Loucy (cell line): ENCODE measurements around the gene FGGY.
"Not testable (repeated sequence)": the region's sequence is repeated elsewhere in the genome, so short reads cannot be mapped to it uniquely, and the experiment has no call there.

Experiments used
- H2AFZ ChIP-seq: fragments of 200-600 bp; sonication (generic); 2 replicates; pipeline ENCODE4 v1.6.0; 2016; ENCODE audit warnings: antibody characterized with exemption, mild to moderate bottlenecking, low read length, moderate library complexity
- H3F3A ChIP-seq: fragments of 200-600 bp; 2 replicates; pipeline ENCODE4 v1.6.0; 2016; ENCODE audit warnings: antibody characterized with exemption, low read depth, mild to moderate bottlenecking
- H3K27me3 ChIP-seq: fragments of 200-600 bp; sonication (generic); 2 replicates; pipeline ENCODE4 v1.6.1; 2014; ENCODE audit warnings: low read length, mild to moderate bottlenecking; ENCODE audit not compliant: insufficient read depth, poor library complexity, severe bottlenecking
- H3K36me3 ChIP-seq: fragments of 200-600 bp; sonication (generic); 2 replicates; pipeline ENCODE4 v1.6.1; 2016; ENCODE audit warnings: low read length; ENCODE audit not compliant: insufficient read depth
- H3K4me1 ChIP-seq: fragments of 200-600 bp; sonication (generic); 2 replicates; pipeline ENCODE4 v1.5.1; 2014; ENCODE audit warnings: low read length, mild to moderate bottlenecking; ENCODE audit not compliant: insufficient read depth, poor library complexity, severe bottlenecking
- H3K4me2 ChIP-seq: fragments of 200-600 bp; sonication (generic); 2 replicates; pipeline ENCODE4 v1.6.0; 2014; ENCODE audit warnings: antibody characterized with exemption, low read length, low read depth, mild to moderate bottlenecking; ENCODE audit not compliant: poor library complexity, severe bottlenecking
- H3K4me3 ChIP-seq: fragments of 200-600 bp; sonication (generic); 2 replicates; pipeline ENCODE4 v1.5.1; 2014; ENCODE audit warnings: low read length, mild to moderate bottlenecking, mixed read lengths; ENCODE audit not compliant: poor library complexity, severe bottlenecking
- H3K79me2 ChIP-seq: fragments of 200-600 bp; sonication (generic); 2 replicates; pipeline ENCODE4 v1.6.1; 2014; ENCODE audit warnings: low read length; ENCODE audit not compliant: insufficient read depth
- H3K9ac ChIP-seq: fragments of 200-600 bp; sonication (generic); 2 replicates; pipeline ENCODE4 v1.6.0; 2014; ENCODE audit warnings: mild to moderate bottlenecking, low read depth, low read length, moderate library complexity; ENCODE audit not compliant: poor library complexity, severe bottlenecking
- H3K9me2 ChIP-seq: fragments of 200-600 bp; sonication (generic); replicated peaks from 2 replicates; pipeline ENCODE4 v1.6.1; 2016; ENCODE audit warnings: low read depth, low read length, mixed read lengths
- H3K9me3 ChIP-seq: fragments of 200-600 bp; sonication (generic); 2 replicates; pipeline ENCODE4 v1.6.1; 2014; ENCODE audit warnings: mild to moderate bottlenecking, antibody characterized with exemption, low read length, low read depth; ENCODE audit not compliant: insufficient read depth
- H4K20me1 ChIP-seq: fragments of 200-600 bp; sonication (generic); 2 replicates; pipeline ENCODE4 v1.6.0; 2014; ENCODE audit warnings: antibody characterized with exemption, low read length, mild to moderate bottlenecking; ENCODE audit not compliant: insufficient read depth, poor library complexity, severe bottlenecking
- EZH2phosphoT487 ChIP-seq: fragments of 200-600 bp; IDR thresholded peaks from 2 replicates; pipeline ENCODE4 v1.6.1; 2018; ENCODE audit warnings: antibody characterized with exemption, mild to moderate bottlenecking, moderate library complexity, borderline replicate concordance
- TF ChIP-seq, protein P1 (sequence below): fragments of 200-600 bp; sonication (generic); conservative IDR thresholded peaks from 2 replicates; pipeline ENCODE4 v1.5.1; 2014; ENCODE audit warnings: mild to moderate bottlenecking, antibody characterized with exemption, low read length

Gene FGGY

DNA sequence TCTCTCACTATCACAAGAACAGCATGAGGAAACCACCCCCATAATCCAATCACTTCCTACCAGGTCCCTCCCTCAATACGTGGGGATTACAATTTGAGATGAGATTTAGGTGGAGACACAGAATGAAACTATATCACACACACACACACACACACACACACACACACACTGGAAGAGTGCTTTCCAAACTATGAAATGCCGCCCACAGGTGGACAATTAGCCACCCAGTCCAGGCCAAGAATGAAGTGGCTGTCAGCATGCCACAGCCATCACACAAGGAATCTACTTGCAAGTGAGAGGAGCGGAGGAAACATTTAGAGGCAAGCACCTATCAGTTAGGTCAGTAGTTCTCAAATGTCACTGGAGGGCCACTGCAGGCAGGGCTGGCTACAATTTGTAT lies 412.4 kb downstream of the FGGY start:
- no peaks in the 10 kb centered on the region for H3K9me2 ChIP-seq
- H3K9me3 ChIP-seq: no peaks in the 10 kb centered on the region
- no peak overlapping the region for H2AFZ ChIP-seq
- no peaks in the 10 kb centered on the region for H3F3A ChIP-seq
- no peaks in the 10 kb centered on the region for H3K79me2 ChIP-seq
- H3K4me3 ChIP-seq: no peak overlapping the region
- H3K4me2 ChIP-seq: no peak overlapping the region
- no peaks in the 10 kb centered on the region for H3K36me3 ChIP-seq
- no peaks in the 10 kb centered on the region for H3K27me3 ChIP-seq
- TF ChIP-seq, protein P1, sequence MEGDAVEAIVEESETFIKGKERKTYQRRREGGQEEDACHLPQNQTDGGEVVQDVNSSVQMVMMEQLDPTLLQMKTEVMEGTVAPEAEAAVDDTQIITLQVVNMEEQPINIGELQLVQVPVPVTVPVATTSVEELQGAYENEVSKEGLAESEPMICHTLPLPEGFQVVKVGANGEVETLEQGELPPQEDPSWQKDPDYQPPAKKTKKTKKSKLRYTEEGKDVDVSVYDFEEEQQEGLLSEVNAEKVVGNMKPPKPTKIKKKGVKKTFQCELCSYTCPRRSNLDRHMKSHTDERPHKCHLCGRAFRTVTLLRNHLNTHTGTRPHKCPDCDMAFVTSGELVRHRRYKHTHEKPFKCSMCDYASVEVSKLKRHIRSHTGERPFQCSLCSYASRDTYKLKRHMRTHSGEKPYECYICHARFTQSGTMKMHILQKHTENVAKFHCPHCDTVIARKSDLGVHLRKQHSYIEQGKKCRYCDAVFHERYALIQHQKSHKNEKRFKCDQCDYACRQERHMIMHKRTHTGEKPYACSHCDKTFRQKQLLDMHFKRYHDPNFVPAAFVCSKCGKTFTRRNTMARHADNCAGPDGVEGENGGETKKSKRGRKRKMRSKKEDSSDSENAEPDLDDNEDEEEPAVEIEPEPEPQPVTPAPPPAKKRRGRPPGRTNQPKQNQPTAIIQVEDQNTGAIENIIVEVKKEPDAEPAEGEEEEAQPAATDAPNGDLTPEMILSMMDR: no peak
- TF ChIP-seq EZH2phosphoT487: no peak
- H3K4me1 ChIP-seq: no peaks in the 10 kb centered on the region
- H3K9ac ChIP-seq: no peak overlapping the region
- H4K20me1 ChIP-seq: no peaks in the 10 kb centered on the region

GRCh38 chr1:59710920-59711319 lies 414.0 kb downstream of the FGGY start:
- not testable (repeated sequence) for H3K9me2 ChIP-seq, H3F3A ChIP-seq, H3K27me3 ChIP-seq, H4K20me1 ChIP-seq, H3K4me1 ChIP-seq, H3K9me3 ChIP-seq, H2AFZ ChIP-seq, H3K36me3 ChIP-seq, H3K4me3 ChIP-seq, H3K79me2 ChIP-seq, H3K9ac ChIP-seq, H3K4me2 ChIP-seq

DNA sequence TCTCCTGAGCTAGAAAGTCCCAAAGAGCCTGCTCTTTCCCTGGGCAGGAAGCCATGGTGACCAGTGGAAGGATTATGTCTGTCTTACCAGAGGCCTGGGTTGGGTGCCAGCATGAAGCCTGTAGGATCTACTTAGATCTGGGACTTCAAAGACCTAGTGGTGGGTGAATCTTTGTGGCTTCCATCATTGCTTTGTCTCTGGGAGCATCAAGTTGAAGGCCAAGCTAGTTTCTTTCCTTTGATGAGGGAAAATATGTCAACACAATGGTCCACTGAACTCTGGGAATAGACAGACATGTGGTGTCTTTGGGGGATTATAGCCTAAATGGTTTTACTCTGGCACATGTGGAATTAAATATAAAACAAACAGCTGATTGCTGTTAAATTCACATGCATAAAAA lies 417.3 kb downstream of the FGGY start:
- TF ChIP-seq EZH2phosphoT487: no peak
- TF ChIP-seq, protein P1: no peak
- no peak overlapping the region for H3K9ac ChIP-seq

DNA sequence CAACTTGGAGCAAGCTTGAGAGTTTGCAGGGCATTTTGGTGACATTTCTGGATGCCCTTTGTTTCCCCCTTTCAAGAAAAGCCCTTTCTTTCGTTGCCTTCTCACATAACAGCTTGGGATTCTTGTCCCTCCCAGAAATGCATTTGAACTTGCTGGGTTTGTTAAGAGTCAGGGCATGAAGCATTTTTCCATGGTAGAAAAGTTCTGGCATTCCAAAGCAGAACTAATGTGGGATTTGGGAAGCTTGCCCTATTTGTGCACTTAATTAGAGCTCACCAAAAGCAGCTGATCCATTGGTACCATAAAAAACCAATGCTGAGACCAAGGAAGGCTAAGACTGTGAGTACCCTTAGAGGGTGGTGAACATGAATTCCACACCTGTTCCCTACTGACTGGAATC lies 418.1 kb downstream of the FGGY start:
- H3K4me2 ChIP-seq: no peak overlapping the region
- H3K9me3 ChIP-seq: no peaks in the 10 kb centered on the region
- H3K4me1 ChIP-seq: no peaks in the 10 kb centered on the region
- H3F3A ChIP-seq: no peaks in the 10 kb centered on the region
- TF ChIP-seq, protein P1: no peak
- no peak for TF ChIP-seq EZH2phosphoT487
- H3K36me3 ChIP-seq: no peaks in the 10 kb centered on the region
- no peaks in the 10 kb centered on the region for H4K20me1 ChIP-seq
- no peaks in the 10 kb centered on the region for H3K9me2 ChIP-seq
- no peak overlapping the region for H2AFZ ChIP-seq
- H3K4me3 ChIP-seq: no peak overlapping the region
- no peaks in the 10 kb centered on the region for H3K79me2 ChIP-seq
- H3K27me3 ChIP-seq: no peaks in the 10 kb centered on the region
- no peak overlapping the region for H3K9ac ChIP-seq

More for the DNA sequence above, 417.3 kb downstream of the FGGY start:
- H3K9me2 ChIP-seq: no peaks in the 10 kb centered on the region
- no peaks in the 10 kb centered on the region for H3F3A ChIP-seq
- no peak overlapping the region for H3K4me3 ChIP-seq
- H3K4me1 ChIP-seq: no peaks in the 10 kb centered on the region
- no peak overlapping the region for H2AFZ ChIP-seq
- no peaks in the 10 kb centered on the region for H3K79me2 ChIP-seq
- no peaks in the 10 kb centered on the region for H3K27me3 ChIP-seq
- no peaks in the 10 kb centered on the region for H3K36me3 ChIP-seq
- no peaks in the 10 kb centered on the region for H4K20me1 ChIP-seq
- no peaks in the 10 kb centered on the region for H3K9me3 ChIP-seq
- no peak overlapping the region for H3K4me2 ChIP-seq
